K562 (cell line): ENCODE results near the gene SLC22A3. TPM values are rescaled to one million over a fixed set of nuclear protein-coding genes. Genes with fewer than 3 reads are reported as not detected.

Experiments
- ATAC-seq: fragments of 200-7000 bp; cut with Tn5 transposase; 3 replicates; pipeline ENCODE4 v1.9.1; 2020; ENCODE audit warnings: moderate library complexity
- BruUV-seq: library from RNA; stranded (reverse); fragments of 400-500 nt; replicated peaks from 2 replicates; lab custom pipeline; 2021; lab: Mats Ljungman, UMichigan
- CTCF ChIA-PET: fragments of 300-600 bp; formaldehyde crosslinking; extraction: SDS; loops from one replicate; lab custom pipeline; 2021; ENCODE audit warnings: low intra/inter-chr PET ratio; lab: Yijun Ruan, JAX
- POLR2A ChIA-PET: fragments of 300-600, 350-650 bp; sonication (Branson Sonifier 250); formaldehyde crosslinking; extraction: SDS; loops from one replicate; lab custom pipeline; 2021; ENCODE audit warnings: antibody characterized with exemption, inconsistent platforms; lab: Yijun Ruan, JAX
- DNase-seq, 4 experiments: peaks; one replicate each; pipeline versions ENCODE4 v3.0.0 to v3.0.0-alpha.2; 2011 to 2018; ENCODE audit warnings: low spot score in 3 of 4, mixed read lengths in 3 of 4; ENCODE audit errors: extremely low read depth in 1 of 4
- FAIRE-seq: peaks from 2 replicates; lab custom pipeline; 2011; peaks lifted over from hg19 to GRCh38; lab: Jason Lieb, UNC
- H2AFZ ChIP-seq: 2 replicates; pipeline ENCODE4 v1.6.0; 2011; ENCODE audit warnings: low read depth, low read length, control low read depth, inconsistent platforms
- H3K27ac ChIP-seq: fragments of 200-600 bp; 3 replicates; pipeline ENCODE4 v1.8.0; 2011; ENCODE audit warnings: low read depth, mild to moderate bottlenecking, control low read depth, inconsistent platforms, low read length, moderate library complexity, mixed read lengths; ENCODE audit errors: extremely low read depth
- H3K27me3 ChIP-seq, 2 experiments: fragments of 300-600 bp in 1 of 2; 2 replicates in 1 of 2; 3 replicates in 1 of 2; pipeline versions ENCODE4 v1.6.0 to v1.8.0; 2011; ENCODE audit warnings: inconsistent platforms in 2 of 2, low read length in 2 of 2, mild to moderate bottlenecking in 1 of 2, mixed read lengths in 1 of 2, moderate library complexity in 1 of 2; ENCODE audit not compliant: control insufficient read depth in 2 of 2, insufficient read depth in 2 of 2
- H3K36me3 ChIP-seq: fragments of 300-600 bp; 3 replicates; pipeline ENCODE4 v1.8.0; 2011; ENCODE audit warnings: mild to moderate bottlenecking, low read length, inconsistent platforms; ENCODE audit not compliant: control insufficient read depth, insufficient read depth
- H3K4me1 ChIP-seq, 2 experiments: fragments of 200-600 bp in 1 of 2; replicated peaks in 1 of 2; 2 replicates in 1 of 2; 3 replicates in 1 of 2; pipeline versions ENCODE4 v1.5.1 to v1.8.0; 2011; ENCODE audit warnings: inconsistent platforms in 2 of 2, low read length in 2 of 2, mild to moderate bottlenecking in 1 of 2, mixed read lengths in 1 of 2, moderate library complexity in 1 of 2; ENCODE audit not compliant: control insufficient read depth in 2 of 2, insufficient read depth in 2 of 2
- H3K4me2 ChIP-seq: 2 replicates; pipeline ENCODE4 v1.6.1; 2011; ENCODE audit warnings: low read length, control low read depth, inconsistent platforms, mixed read lengths; ENCODE audit not compliant: insufficient read depth
- H3K4me3 ChIP-seq: fragments of 200-600 bp; sonication (generic), shearing (Covaris generic); 2 replicates; pipeline ENCODE4 v1.5.1; 2016; ENCODE audit warnings: control low read depth, inconsistent platforms
- H3K79me2 ChIP-seq: fragments of 200-600 bp; 3 replicates; pipeline ENCODE4 v1.8.0; 2011; ENCODE audit warnings: low read length, inconsistent platforms; ENCODE audit not compliant: control insufficient read depth, insufficient read depth
- H3K9ac ChIP-seq, 2 experiments: 2 replicates each; pipeline versions ENCODE4 v1.6.0 to v1.6.1; 2011; ENCODE audit warnings: low read depth in 2 of 2, low read length in 2 of 2, control low read depth in 1 of 2, inconsistent platforms in 1 of 2, mild to moderate bottlenecking in 1 of 2, mixed read lengths in 1 of 2; ENCODE audit not compliant: insufficient read depth in 1 of 2
- H3K9me1 ChIP-seq: one replicate; pipeline ENCODE4 v1.6.0; 2011; ENCODE audit warnings: inconsistent platforms, mild to moderate bottlenecking, low read length, moderate library complexity; ENCODE audit not compliant: control insufficient read depth, insufficient read depth
- H3K9me3 ChIP-seq: replicated peaks from 2 replicates; pipeline ENCODE4 v1.5.1; 2011; ENCODE audit warnings: low read depth, low read length, inconsistent platforms; ENCODE audit not compliant: control insufficient read depth, insufficient read depth
- H4K20me1 ChIP-seq: replicated peaks from 2 replicates; pipeline ENCODE4 v1.6.1; 2011; ENCODE audit warnings: low read length, inconsistent platforms, mixed read lengths; ENCODE audit not compliant: control insufficient read depth, insufficient read depth
- ATF3 ChIP-seq, 2 experiments: fragments of 450-650 bp in 1 of 2; sonication (generic) in 1 of 2; formaldehyde crosslinking in 1 of 2; IDR thresholded peaks in 1 of 2; conservative IDR thresholded peaks in 1 of 2; 2 replicates each; pipeline versions ENCODE4 v1.6.1 to v1.8.1; 2016 to 2023; ENCODE audit warnings: mild to moderate bottlenecking in 2 of 2, moderate library complexity in 2 of 2, inconsistent platforms in 1 of 2, missing genetic modification reagents in 1 of 2
- CCAR2 ChIP-seq: fragments of 200-400 bp; formaldehyde crosslinking; IDR thresholded peaks from 2 replicates; pipeline ENCODE4 v1.6.1; 2017; ENCODE audit warnings: mild to moderate bottlenecking, low read depth, low read length
- E2F8 ChIP-seq: fragments of 450-650 bp; IDR thresholded peaks from 2 replicates; pipeline ENCODE4 v1.7.1; 2018; ENCODE audit warnings: mild to moderate bottlenecking, low read depth; ENCODE audit not compliant: partially characterized antibody
- MCM3 ChIP-seq: fragments of 450-650 bp; IDR thresholded peaks from 2 replicates; pipeline ENCODE4 v1.6.1; 2016
- RNF219 ChIP-seq: fragments of 250-450 bp; sonication (Bioruptor Pico); IDR thresholded peaks from 2 replicates; pipeline ENCODE4 v1.5.0; 2022; ENCODE audit warnings: mild to moderate bottlenecking
- SIN3A ChIP-seq, 2 experiments: fragments of 150-350 bp in 1 of 2; IDR thresholded peaks; 2 replicates each; pipeline ENCODE4 v1.6.1; 2011 to 2016; ENCODE audit warnings: borderline replicate concordance in 2 of 2, low read depth in 2 of 2, low read length in 2 of 2, mild to moderate bottlenecking in 2 of 2, moderate library complexity in 2 of 2; ENCODE audit not compliant: control insufficient read depth in 1 of 2
- TAL1 ChIP-seq: fragments of 450-650 bp; IDR thresholded peaks from 2 replicates; pipeline ENCODE4 v1.6.1; 2016; ENCODE audit warnings: mild to moderate bottlenecking
- ZNF133 ChIP-seq: fragments of 250-450 bp; sonication (Bioruptor Pico); IDR thresholded peaks from 2 replicates; pipeline ENCODE4 v1.4.0; 2020; ENCODE audit warnings: mild to moderate bottlenecking
- ZNF239 ChIP-seq: fragments of 250-450 bp; sonication (Bioruptor Pico); IDR thresholded peaks from 2 replicates; pipeline ENCODE4 v1.4.0; 2020; ENCODE audit warnings: mild to moderate bottlenecking
- ZNF282 ChIP-seq: sonication (generic); formaldehyde crosslinking; IDR thresholded peaks from 2 replicates; pipeline ENCODE4 v1.8.1; 2023; ENCODE audit warnings: missing genetic modification reagents
- ZNF436 ChIP-seq: fragments of 250-450, 450-650 bp; sonication (Bioruptor Pico); formaldehyde crosslinking; IDR thresholded peaks from 2 replicates; pipeline ENCODE4 v1.7.0; 2020; ENCODE audit warnings: mild to moderate bottlenecking
- WGBS: fragments of 100-300 bp; shearing (Covaris generic); methylation state at CpG from one replicate; pipeline ENCODE4 v1.1.6; 2016; ENCODE audit warnings: low coverage, mixed read lengths; ENCODE audit not compliant: insufficient coverage; ENCODE audit errors: missing lambda C conversion rate; 5-methylcytosine and 5-hydroxymethylcytosine counted together
- in situ Hi-C: fragments of 300-500 bp; cut with MboI; formaldehyde crosslinking; loops from 4 replicates; pipeline ENCODE4 v1.15.0; 2018; ENCODE audit warnings: inconsistent platforms, mixed read lengths
- intact Hi-C: fragments of 100-400 bp; cut with micrococcal nuclease; formaldehyde crosslinking; loops from 2 replicates; pipeline ENCODE4 v1.14.2; 2022
- polyA plus RNA-seq, 8 experiments: library from polyadenylated mRNA; depleted of rRNA in 4 of 8; stranded (reverse) in 5 of 8; unstranded in 3 of 8; fragments of >200 nt; fragmentation: Nextera tagmentation in 2 of 8; fragmentation: Illumina TruSeq in 1 of 8; extraction: Ambion mirVana in 2 of 8; extraction: Trizol in 1 of 8; gene quantifications; 2 replicates each; pipeline versions ENCODE4 v1.2.1 to v1.2.3, GENCODE V29; 2011 to 2014; ENCODE audit warnings: inconsistent platforms in 1 of 8, missing spikeins in 1 of 8
- total RNA-seq, 7 experiments: library from RNA; depleted of rRNA in 6 of 7; stranded (reverse); fragments of >200 nt in 6 of 7; fragmentation: Illumina TruSeq in 2 of 7; extraction: Trizol in 2 of 7; gene quantifications; 2 replicates each; pipeline versions ENCODE4 v1.2.1 to v1.2.3, GENCODE V29; 2011 to 2021; ENCODE audit warnings: low replicate concordance in 1 of 7

SLC22A3 gene
- total and polyA plus RNA-seq, 9 of the 15 experiments (the other 6 are each of a cell fraction or from before 2014, with no cell fraction given), result not detected

GRCh38 chr6:160315310-160315709 lies 32.9 kb upstream of the SLC22A3 start:
- POLR2A ChIA-PET, result no interaction called here
- no peak for TF ChIP-seq ZNF436 (CRISPR knock-in tag)
- TF ChIP-seq ZNF133 (CRISPR knock-in tag), result no peak
- TF ChIP-seq CCAR2, result no peak
- peak; percentile 23; the same call in 1 of the 2 replicates for TF ChIP-seq ATF3 (IDR thresholded peaks at IDR 0.05)
- no peak for TF ChIP-seq ATF3 (CRISPR knock-in tag; conservative IDR thresholded peaks at IDR 0.05)
- TF ChIP-seq MCM3, result no peak
- TF ChIP-seq, all 486 proteins: peak for 1
- no peaks in the 10 kb centered on the region for H3K27me3 ChIP-seq
- no peak overlapping the region for H3K4me2 ChIP-seq
- H4K20me1 ChIP-seq, result no peaks in the 10 kb centered on the region
- no peaks in the 10 kb centered on the region for H3K9me3 ChIP-seq
- FAIRE-seq (no peak), ATAC-seq (no peak), DNase-seq (no peak)
- no peaks in the 10 kb centered on the region for H3K36me3 ChIP-seq
- no peak overlapping the region for H2AFZ ChIP-seq
- no peaks in the 10 kb centered on the region for H3K4me1 ChIP-seq
- BruUV-seq, result no TSS peak
- intact Hi-C loops, result no loop called here
- in situ Hi-C loops, result no loop called here
- no peak overlapping the region for H3K27ac ChIP-seq
- H3K9me1 ChIP-seq, result no peaks in the 10 kb centered on the region
- CTCF ChIA-PET, result no interaction called here
- H3K79me2 ChIP-seq, result no peaks in the 10 kb centered on the region
- WGBS, result 4% methylated on average over 1 of the region's 1 CpG
- no peak overlapping the region for H3K4me3 ChIP-seq
- H3K9ac ChIP-seq, result no peak overlapping the region

- CTCF ChIA-PET, result no interaction called here
- H3K36me3 ChIP-seq, result no peaks in the 10 kb centered on the region
- no peak overlapping the region for H2AFZ ChIP-seq
- DNase-seq (no peak), ATAC-seq (no peak), FAIRE-seq (no peak)
- H4K20me1 ChIP-seq, result no peaks in the 10 kb centered on the region
- H3K9me3 ChIP-seq, result no peaks in the 10 kb centered on the region
- BruUV-seq, result no TSS peak
- H3K27ac ChIP-seq, result no peak overlapping the region
- H3K9me1 ChIP-seq, result no peaks in the 10 kb centered on the region
- H3K4me1 ChIP-seq, result no peaks in the 10 kb centered on the region
- intact Hi-C loops (no loop called here), in situ Hi-C loops (no loop called here)
- no peak overlapping the region for H3K4me2 ChIP-seq
- no peaks in the 10 kb centered on the region for H3K27me3 ChIP-seq
- no peak overlapping the region for H3K9ac ChIP-seq
- H3K4me3 ChIP-seq, result no peak overlapping the region
- H3K79me2 ChIP-seq, result no peaks in the 10 kb centered on the region
- POLR2A ChIA-PET, result no interaction called here
- TF ChIP-seq MCM3 (no peak), ZNF239 (CRISPR knock-in tag) (no peak), SIN3A (IDR thresholded peaks at IDR 0.05; ENCODE audit: borderline replicate concordance in 2 of 2, control insufficient read depth in 1 of 2, low read depth in 2 of 2, low read length in 2 of 2) (no peak), ZNF282 (no peak), TAL1 (no peak), E2F8 (no peak), RNF219 (CRISPR knock-in tag) (no peak)
Measured at GRCh38 chr6:160316261-160316660, 31.9 kb upstream of the SLC22A3 start.
